ENCODE data around the gene RELN. TPM values are rescaled to one million over a fixed set of nuclear protein-coding genes. Genes with fewer than 3 reads are reported as not detected.

The RELN gene
- total and polyA plus RNA-seq, 9 of the 15 experiments (the other 6 are each of a cell fraction or from before 2014, with no cell fraction given) = 12.9 to 43.2 (median 18.1) TPM

DNA sequence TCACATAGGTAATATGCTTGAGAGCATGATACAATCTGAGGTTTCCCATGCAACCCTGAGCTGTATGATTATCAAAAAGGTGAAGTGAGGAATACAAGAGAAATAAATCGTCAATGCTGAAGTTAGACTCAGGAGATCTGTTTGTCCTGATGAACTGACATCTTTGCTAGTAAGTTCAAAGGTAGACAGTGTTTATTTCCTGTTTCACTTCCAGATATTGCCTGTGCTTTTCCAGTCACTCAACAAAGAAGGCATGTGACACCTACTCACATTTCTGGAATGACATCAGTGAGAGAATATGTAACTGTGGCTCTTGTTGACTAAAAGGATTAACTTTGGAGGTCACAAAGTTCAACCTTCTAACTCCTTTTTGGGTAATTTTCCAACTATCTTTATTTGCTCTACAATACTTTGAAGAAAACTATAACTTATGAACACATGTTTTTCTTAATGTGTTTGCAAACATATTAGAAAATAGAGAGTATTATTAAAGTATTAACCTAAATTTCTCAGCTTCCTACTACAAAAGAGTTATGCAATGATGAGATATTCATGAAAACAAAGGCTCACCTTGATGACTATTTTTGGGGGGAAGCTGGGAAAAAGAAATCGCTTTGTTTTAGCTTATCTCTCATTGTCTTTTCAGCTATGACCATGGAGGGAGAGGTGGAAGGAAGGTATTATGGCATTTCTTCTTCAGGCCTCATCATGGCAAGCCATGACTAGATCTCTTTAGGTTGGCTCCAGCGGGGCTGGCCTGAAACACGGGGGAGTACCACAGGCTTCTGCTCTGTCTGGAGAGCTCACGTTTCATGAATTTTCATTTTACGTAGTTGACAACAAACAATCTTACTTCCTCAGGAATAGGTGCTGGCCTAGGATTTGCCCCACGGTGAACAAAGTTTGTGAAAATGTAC lies 328.7 kb downstream of the RELN start (continued):
- no peak for TF ChIP-seq PRPF4 (IDR thresholded peaks at IDR 0.05; ENCODE audit: insufficient read depth, low read depth, low read length, poor library complexity, severe bottlenecking)
- 0 out of 2 replicates have a peak, but pooled peaks have one; percentile 59 for TF ChIP-seq CHAMP1 (IDR thresholded peaks at IDR 0.05)
- TF ChIP-seq TAL1 (IDR thresholded peaks at IDR 0.05) = peak; percentile 33; the same call in 1 of the 2 replicates
- TF ChIP-seq DPF2 (IDR thresholded peaks at IDR 0.05) = peak; percentile 86
- no peak for TF ChIP-seq ZNF23 (CRISPR knock-in tag; IDR thresholded peaks at IDR 0.05)
- no peak for TF ChIP-seq TFAM (CRISPR knock-in tag; conservative IDR thresholded peaks at IDR 0.05)
- 0 out of 2 replicates have a peak, but pooled peaks have one; percentile 29 for TF ChIP-seq PTTG1 (tag; IDR thresholded peaks at IDR 0.05; ENCODE audit: low read depth)
- TF ChIP-seq, protein P1, sequence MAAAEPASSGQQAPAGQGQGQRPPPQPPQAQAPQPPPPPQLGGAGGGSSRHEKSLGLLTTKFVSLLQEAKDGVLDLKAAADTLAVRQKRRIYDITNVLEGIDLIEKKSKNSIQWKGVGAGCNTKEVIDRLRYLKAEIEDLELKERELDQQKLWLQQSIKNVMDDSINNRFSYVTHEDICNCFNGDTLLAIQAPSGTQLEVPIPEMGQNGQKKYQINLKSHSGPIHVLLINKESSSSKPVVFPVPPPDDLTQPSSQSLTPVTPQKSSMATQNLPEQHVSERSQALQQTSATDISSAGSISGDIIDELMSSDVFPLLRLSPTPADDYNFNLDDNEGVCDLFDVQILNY (CRISPR knock-in tag; IDR thresholded peaks at IDR 0.05) = no peak
- TF ChIP-seq RERE (CRISPR knock-in tag; IDR thresholded peaks at IDR 0.05; ENCODE audit: borderline replicate concordance) = no peak
- TF ChIP-seq CBFA2T3 (IDR thresholded peaks at IDR 0.05) = peak; percentile 29; the same call in 1 of the 2 replicates
- TF ChIP-seq NRF1 (conservative IDR thresholded peaks at IDR 0.05 in 1 of 2, IDR thresholded peaks at IDR 0.05 in 1 of 2) = no peak; a peak in 1 of 4 replicates
- no peak for TF ChIP-seq ZNF121 (CRISPR knock-in tag; conservative IDR thresholded peaks at IDR 0.05)
- TF ChIP-seq GATAD2A (IDR thresholded peaks at IDR 0.05) = peak; percentile 61
- peak; percentile 84 for TF ChIP-seq CEBPB (tag; IDR thresholded peaks at IDR 0.05)
- TF ChIP-seq TBL1XR1 (IDR thresholded peaks at IDR 0.05; ENCODE audit: low read length in 2 of 2) = 0 out of 4 replicates have a peak, but pooled peaks of 1 of the 2 experiments have one; percentile 5
- TF ChIP-seq PKNOX1 (IDR thresholded peaks at IDR 0.05) = peak; percentile 94
- TF ChIP-seq ZNF311 (CRISPR knock-in tag; IDR thresholded peaks at IDR 0.05) = no peak
